Heart right ventricle (tissue), 16 donors: ENCODE data around the gene RAB22A. TPM values are rescaled to one million over a fixed set of nuclear protein-coding genes. Genes with fewer than 3 reads are reported as not detected.
A peak's percentile ranks its signal among the peaks of the same experiment; 100 is the strongest.

ENCODE experiments used
- ATAC-seq, 8 donors: fragments of 200-7000 bp; cut with Tn5 transposase; one replicate each; pipeline ENCODE4 v1.9.1; 2020; ENCODE audit warnings: mild to moderate bottlenecking in 8 of 8, moderate library complexity in 8 of 8, moderate number of reproducible peaks in 1 of 8
- DNase-seq, 2 donors: peaks; one replicate each; pipeline ENCODE4 v3.0.0-alpha.2; 2020
- H3K27ac ChIP-seq, 10 donors: fragments of 200-600 bp; sonication (generic) in 2 of 10; one replicate each; pipeline versions ENCODE4 v1.5.0 to v1.8.0; 2020 to 2022; ENCODE audit warnings: mild to moderate bottlenecking in 3 of 10
- H3K27me3 ChIP-seq, 7 donors: fragments of 200-600 bp; one replicate each; pipeline ENCODE4 v1.8.0; 2021 to 2022; ENCODE audit warnings: mild to moderate bottlenecking in 2 of 7
- H3K36me3 ChIP-seq, 9 donors: fragments of 200-600 bp; sonication (generic) in 1 of 9; one replicate each; pipeline versions ENCODE4 v1.5.0 to v1.8.0; 2020 to 2022; ENCODE audit warnings: mild to moderate bottlenecking in 2 of 9
- H3K4me1 ChIP-seq, 9 donors: fragments of 200-600 bp; sonication (generic) in 1 of 9; one replicate each; pipeline versions ENCODE4 v1.5.0 to v1.8.0; 2020 to 2022; ENCODE audit warnings: mild to moderate bottlenecking in 4 of 9
- H3K4me3 ChIP-seq, 10 donors: fragments of 200-600 bp; sonication (generic) in 2 of 10; one replicate each; pipeline versions ENCODE4 v1.5.0 to v1.8.0; 2020 to 2022; ENCODE audit warnings: mild to moderate bottlenecking in 7 of 10, moderate library complexity in 2 of 10
- H3K9me3 ChIP-seq, 11 donors: fragments of 200-600 bp in 10 of 11; sonication (generic) in 2 of 11; one replicate each; pipeline versions ENCODE4 v1.5.0 to v1.8.0; 2013 to 2022; ENCODE audit warnings: mild to moderate bottlenecking in 2 of 11, control low read depth in 1 of 11, moderate library complexity in 1 of 11
- WGBS, 2 donors: extraction: QIAGEN DNeasy Blood & Tissue Kit; methylation state at CpG; one replicate each; pipeline ENCODE4 v1.1.7; 2013; ENCODE audit warnings: inconsistent platforms in 1 of 2; 5-methylcytosine and 5-hydroxymethylcytosine counted together
- intact Hi-C, 10 donors: fragments of 100-400 bp; cut with DNase I; formaldehyde crosslinking; loops; one replicate each; pipeline versions ENCODE4 v1.11.1 to v1.14.2; 2022
- polyA plus RNA-seq, 2 donors: library from polyadenylated mRNA; stranded (reverse); fragments of 200-250 nt; gene quantifications; one replicate each; pipeline ENCODE4 v1.2.3, GENCODE V29; 2013
- total RNA-seq, 10 donors: library from RNA; stranded (reverse); fragmentation: NEBNext Ultra II Directional in 3 of 10; extraction: Animal tissue kit (Norgen Biotek cat#: 25700) in 3 of 10; gene quantifications; one replicate each; pipeline versions ENCODE4 v1.2.1 to v1.2.4, GENCODE V29; 2021 to 2023
- TF ChIP-seq, protein P1 (sequence below), 9 donors: fragments of 200-600 bp; sonication (generic) in 2 of 9; IDR thresholded peaks; one replicate each; pipeline versions ENCODE4 v1.5.0 to v1.8.0; 2021 to 2022; ENCODE audit warnings: antibody characterized with exemption in 9 of 9, mild to moderate bottlenecking in 5 of 9, moderate library complexity in 1 of 9
- donor health status: Arrhythmogenic right ventricular cardiomyopathy.
- donor health status: ischemic (EF 13 %, LVEDD 7.1; RV severe dilation, severe dysfunction).
- donor health status: healthy with polysubstance abuse.
- donor health status: DM: no; HTN: yes; CAD: no.
- donor health status: DM: no; HTN: no; CAD: no.
- donor health status: ischemic (EF 25% LVEDD 6.9; RV normal size, moderate dysfunction).
- donor health status: ischemic (EF 25% LVEDD 5.7; RV mildly dilated, moderate dysfunction).
- donor health status: healthy.
- donor health status: DM: yes; HTN: yes; CAD: no.
- donor health status: Ischemic cardiomyopathy.
- donor health status: ischemic (EF 35%, LVEDD 5.7; RV mildly dilated, moderate dysfunction).
- donor health status: nonischemic (EF 11% LVEDD 7.7; RV severe dilation, severe dysfunction).
- donor health status: DM: yes; HTN: yes; CAD: no.
- donor health status: PGD.
- donor health status: ischemic (EF 29% LVEDD 5.4; RV normal size, mild dysfunction).
- donor health status: nonischemic (EF 23%, LVEDD 6.1; RV moderate dilation, normal function).

The RAB22A gene
- total and polyA plus RNA-seq, 12 donors = 4.2 to 8.5 (median 6.8) TPM

DNA sequence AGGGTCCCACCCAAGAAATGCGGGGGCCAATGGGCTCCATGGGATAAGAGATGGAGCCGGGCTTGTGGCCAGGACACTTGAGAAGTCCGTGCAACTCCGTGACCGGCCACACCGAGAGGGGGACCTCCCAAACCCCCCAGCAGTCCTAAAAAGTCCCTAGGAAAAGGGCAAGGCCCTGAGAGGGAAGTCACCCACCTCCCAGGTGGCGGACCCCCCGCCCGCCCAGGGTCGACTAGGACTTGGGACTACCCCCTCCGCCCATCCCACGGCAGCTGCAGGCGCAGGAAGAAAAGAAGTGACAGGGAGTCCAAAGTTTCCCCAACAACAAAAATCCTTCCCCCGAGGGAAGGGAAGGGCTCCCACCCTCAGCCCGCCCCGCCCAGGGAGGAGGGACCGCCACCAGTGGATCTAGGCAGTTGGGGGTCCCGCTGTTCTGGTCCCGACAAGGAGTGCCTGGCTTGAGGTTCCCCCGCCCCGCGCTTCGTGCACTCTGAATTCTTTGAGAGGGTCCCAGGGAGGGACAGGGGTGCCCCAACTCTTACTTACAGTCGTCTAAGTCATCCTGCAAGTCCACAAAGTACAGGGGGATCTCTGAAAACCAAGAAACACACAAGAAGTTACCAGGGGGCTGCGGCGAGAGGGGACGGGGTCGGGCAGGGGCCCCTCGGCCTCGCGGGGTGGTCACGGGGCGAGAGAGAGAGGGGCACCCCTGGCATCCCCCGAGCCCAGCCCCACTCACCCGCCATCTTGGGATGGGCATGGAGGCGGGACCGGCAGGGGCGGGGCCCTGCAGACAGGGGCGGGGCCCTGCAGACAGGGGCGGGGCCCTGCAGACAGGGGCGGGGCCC lies 611 bp upstream of the RAB22A start:
- H3K36me3 ChIP-seq = peaks cover 0 to 35% (median 4%) of the 10 kb centered on the region in 9 donors
- TF ChIP-seq, protein P1, sequence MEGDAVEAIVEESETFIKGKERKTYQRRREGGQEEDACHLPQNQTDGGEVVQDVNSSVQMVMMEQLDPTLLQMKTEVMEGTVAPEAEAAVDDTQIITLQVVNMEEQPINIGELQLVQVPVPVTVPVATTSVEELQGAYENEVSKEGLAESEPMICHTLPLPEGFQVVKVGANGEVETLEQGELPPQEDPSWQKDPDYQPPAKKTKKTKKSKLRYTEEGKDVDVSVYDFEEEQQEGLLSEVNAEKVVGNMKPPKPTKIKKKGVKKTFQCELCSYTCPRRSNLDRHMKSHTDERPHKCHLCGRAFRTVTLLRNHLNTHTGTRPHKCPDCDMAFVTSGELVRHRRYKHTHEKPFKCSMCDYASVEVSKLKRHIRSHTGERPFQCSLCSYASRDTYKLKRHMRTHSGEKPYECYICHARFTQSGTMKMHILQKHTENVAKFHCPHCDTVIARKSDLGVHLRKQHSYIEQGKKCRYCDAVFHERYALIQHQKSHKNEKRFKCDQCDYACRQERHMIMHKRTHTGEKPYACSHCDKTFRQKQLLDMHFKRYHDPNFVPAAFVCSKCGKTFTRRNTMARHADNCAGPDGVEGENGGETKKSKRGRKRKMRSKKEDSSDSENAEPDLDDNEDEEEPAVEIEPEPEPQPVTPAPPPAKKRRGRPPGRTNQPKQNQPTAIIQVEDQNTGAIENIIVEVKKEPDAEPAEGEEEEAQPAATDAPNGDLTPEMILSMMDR (IDR thresholded peaks at IDR 0.05) = no peak
- peak overlapping the region; percentile 23 to 100 (median 99) for H3K4me3 ChIP-seq
- H3K9me3 ChIP-seq = no peaks in the 10 kb centered on the region
- peak; percentile 77 to 96 (median 94) for ATAC-seq
- 12 to 13% methylated on average over 38 to 40 of the region's 41 CpGs for WGBS, 2 donors
- peaks cover 0 to 53% (median 18%) of the 10 kb centered on the region in 9 donors for H3K4me1 ChIP-seq
- intact Hi-C loops = loop anchor here in 1 of 10 donors (5.0 kb wide), 1 partner anchor 78 kb away; the partner anchor contains the start of gene VAPB
- DNase-seq = peak; percentile 55 to 75
- H3K27me3 ChIP-seq = no peaks in the 10 kb centered on the region
- peak overlapping the region in 9 of 10 donors; percentile 42 to 89 (median 72) for H3K27ac ChIP-seq

GRCh38 chr20:58310291-58310782 lies 822 bp downstream of the RAB22A start:
- intact Hi-C loops = loop anchor here in 5 of 10 donors (5.0 to 10.0 kb wide), 4 partner anchors 74 to 134 kb away; partner anchors contain the start of gene VAPB (in 3 of the 5)
- H3K4me1 ChIP-seq = peaks cover 0 to 53% (median 18%) of the 10 kb centered on the region in 9 donors
- H3K27me3 ChIP-seq = no peaks in the 10 kb centered on the region
- peak overlapping the region in 9 of 10 donors; percentile 81 to 96 (median 92) for H3K27ac ChIP-seq
- no peak for ATAC-seq
- DNase-seq = no peak
- TF ChIP-seq, protein P1 (IDR thresholded peaks at IDR 0.05) = no peak
- H3K9me3 ChIP-seq = no peaks in the 10 kb centered on the region
- peak overlapping the region; percentile 97 to 100 (median 99) for H3K4me3 ChIP-seq
- WGBS, 2 donors = 6 to 15% methylated on average over 1 of the region's 1 CpG
- peaks cover 0 to 44% (median 10%) of the 10 kb centered on the region in 9 donors for H3K36me3 ChIP-seq

- WGBS, 2 donors = 92 to 97% methylated on average over 2 of the region's 2 CpGs
- peaks cover 0 to 66% (median 10%) of the 10 kb centered on the region in 9 donors for H3K36me3 ChIP-seq
- ATAC-seq (no peak), DNase-seq (no peak)
- TF ChIP-seq, protein P1 (IDR thresholded peaks at IDR 0.05) = no peak
- no peak overlapping the region for H3K4me3 ChIP-seq
- H3K9me3 ChIP-seq = no peaks in the 10 kb centered on the region
- no peaks in the 10 kb centered on the region for H3K27me3 ChIP-seq
- no peak overlapping the region for H3K27ac ChIP-seq
- intact Hi-C loops = loop anchor here in 6 of 10 donors (2.0 to 10.0 kb wide), 5 partner anchors 16 to 132 kb away; partner anchors contain the start of gene VAPB (in 3 of the 6)
- peaks cover 0 to 35% (median 18%) of the 10 kb centered on the region in 9 donors for H3K4me1 ChIP-seq
These were observed 3.3 kb downstream of the RAB22A start for GRCh38 chr20:58312836-58313235.

- peaks cover 0 to 72% (median 10%) of the 10 kb centered on the region in 9 donors for H3K36me3 ChIP-seq
- intact Hi-C loops = loop anchor here in 6 of 10 donors (2.0 to 10.0 kb wide), 5 partner anchors 15 to 131 kb away; partner anchors contain the start of gene VAPB (in 3 of the 6)
These were observed 3.9 kb downstream of the RAB22A start for GRCh38 chr20:58313396-58313795.

More at GRCh38 chr20:58313396-58313795, 3.9 kb downstream of the RAB22A start:
- H3K9me3 ChIP-seq = no peaks in the 10 kb centered on the region
- no peak overlapping the region for H3K27ac ChIP-seq
- no peaks in the 10 kb centered on the region for H3K27me3 ChIP-seq
- H3K4me3 ChIP-seq = no peak overlapping the region
- DNase-seq (no peak), ATAC-seq (no peak)
- WGBS, 2 donors = 91 to 97% methylated on average over 4 of the region's 4 CpGs
- TF ChIP-seq, protein P1 (IDR thresholded peaks at IDR 0.05) = no peak
- H3K4me1 ChIP-seq = peaks cover 0 to 29% (median 16%) of the 10 kb centered on the region in 9 donors
